HG03095 (cell line): ENCODE measurements around the gene OR5V1.
"Not testable (repeated sequence)": the region's sequence is repeated elsewhere in the genome, so short reads cannot be mapped to it uniquely, and the experiment has no call there.

Experiments used
- ATAC-seq: cut with Tn5 transposase; IDR thresholded peaks from one replicate; pipeline ENCODE4 v1.9.1; 2021; ENCODE audit warnings: moderate library complexity; ENCODE audit not compliant: unreplicated experiment

Gene OR5V1

DNA sequence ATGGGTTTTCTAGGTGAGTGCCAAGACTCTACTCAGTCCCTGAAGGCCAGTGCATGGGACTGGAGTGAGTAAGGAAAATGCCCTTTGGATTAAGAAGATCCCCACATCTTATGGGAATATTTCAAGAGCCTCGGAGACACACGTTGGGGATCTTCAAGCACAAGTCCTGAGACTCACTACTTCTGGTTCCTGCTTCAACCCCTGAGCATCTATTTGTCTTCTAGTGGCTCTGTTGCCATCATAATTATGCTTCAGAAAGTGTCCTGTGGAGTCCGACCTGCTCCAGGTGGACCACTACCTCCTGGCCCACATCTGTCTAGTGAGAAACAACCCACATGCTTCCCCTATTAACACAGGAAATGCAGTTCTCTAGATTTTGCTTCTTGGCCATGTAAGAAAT, at the start of gene OR5V1:
Gene OR5V1 (minus strand): TSS at position 101 of the 400 bp plus-strand sequence. CDS start 12,670 bp downstream, outside the sequence.
- ATAC-seq, result no peak

DNA sequence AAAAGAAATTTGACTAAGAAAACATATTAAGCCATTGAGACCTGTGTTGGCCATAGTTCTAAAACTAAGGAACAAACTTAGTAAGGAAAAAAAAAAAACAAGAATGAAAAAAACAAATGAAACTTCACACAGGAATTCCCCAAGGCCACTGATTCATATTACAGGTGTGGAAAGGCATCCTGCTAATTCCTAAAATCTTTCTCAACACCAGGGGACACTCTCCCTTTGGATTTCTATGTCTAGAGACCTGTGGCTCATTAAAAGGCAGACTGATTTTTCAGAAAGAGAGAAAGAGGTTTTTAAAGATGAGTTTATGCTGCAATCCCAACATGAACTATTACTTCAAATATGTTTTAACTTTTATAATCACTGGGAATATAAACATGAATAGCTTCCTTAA, 45.9 kb upstream of the OR5V1 start, which contains the start of gene OR12D1:
Gene OR12D1 (plus strand): TSS at position 341 of the 400 bp plus-strand sequence.
- ATAC-seq, result no peak

DNA sequence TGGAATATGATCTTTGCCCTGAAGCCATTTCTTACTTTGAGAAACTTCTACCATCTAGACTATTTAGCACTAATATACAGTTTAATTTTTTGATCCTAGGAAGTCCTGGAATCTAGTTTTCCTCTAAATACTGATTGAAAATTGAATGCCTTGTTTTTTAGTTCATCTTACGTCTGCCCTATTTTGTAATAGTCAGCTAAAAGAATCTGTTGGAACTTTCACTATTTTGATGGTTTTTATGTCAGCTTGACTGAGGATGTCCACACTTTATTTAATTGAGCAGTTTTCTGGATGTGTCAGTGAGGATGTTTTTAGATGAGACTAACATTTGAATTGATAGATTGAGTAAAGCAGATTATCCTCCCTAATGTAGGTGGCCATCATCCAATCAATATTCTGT, 35.1 kb upstream of the OR5V1 start:
- ATAC-seq, result no peak

DNA sequence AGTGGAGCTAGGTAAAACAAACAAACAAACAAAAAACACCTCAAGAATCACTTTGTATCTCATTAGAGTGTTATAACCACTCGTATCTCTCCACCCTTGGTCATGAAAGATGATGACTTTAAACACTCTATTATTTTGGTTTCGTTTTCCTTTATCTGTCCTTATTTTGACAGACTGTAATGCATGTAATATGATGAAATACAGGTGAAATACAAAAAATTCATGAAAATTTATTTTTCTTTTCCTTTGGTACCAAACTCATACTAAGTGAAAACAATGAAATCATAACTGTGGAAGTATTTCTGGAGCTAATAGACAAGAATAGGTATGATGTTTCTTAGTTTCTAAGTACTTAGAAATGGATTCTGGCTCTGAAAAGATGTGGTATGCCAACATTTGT, 30.9 kb upstream of the OR5V1 start:
- ATAC-seq, result no peak

DNA sequence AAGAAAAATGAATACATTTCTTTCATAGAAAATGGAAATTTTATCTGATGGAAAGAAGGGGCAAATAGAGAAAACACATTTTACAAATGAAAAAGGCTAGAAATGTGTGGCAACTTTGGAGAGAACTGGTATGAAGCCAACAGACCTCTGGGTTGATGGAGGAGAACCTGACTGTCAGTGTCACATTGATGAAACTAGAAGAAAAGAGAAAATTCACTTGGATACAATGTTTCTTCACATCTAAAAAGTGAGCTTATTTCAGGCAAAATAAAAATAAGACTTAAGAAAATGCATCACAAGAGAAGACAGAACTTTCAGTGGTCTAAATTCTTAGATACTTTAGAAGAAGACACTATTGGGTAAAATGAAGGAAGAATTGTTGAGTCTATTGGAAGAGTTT, 26.7 kb upstream of the OR5V1 start, which contains the start of gene OR12D2:
Gene OR12D2 (plus strand): TSS at position 301 of the 400 bp plus-strand sequence. CDS start 1,069 bp downstream, outside the sequence.
- no peak for ATAC-seq

DNA sequence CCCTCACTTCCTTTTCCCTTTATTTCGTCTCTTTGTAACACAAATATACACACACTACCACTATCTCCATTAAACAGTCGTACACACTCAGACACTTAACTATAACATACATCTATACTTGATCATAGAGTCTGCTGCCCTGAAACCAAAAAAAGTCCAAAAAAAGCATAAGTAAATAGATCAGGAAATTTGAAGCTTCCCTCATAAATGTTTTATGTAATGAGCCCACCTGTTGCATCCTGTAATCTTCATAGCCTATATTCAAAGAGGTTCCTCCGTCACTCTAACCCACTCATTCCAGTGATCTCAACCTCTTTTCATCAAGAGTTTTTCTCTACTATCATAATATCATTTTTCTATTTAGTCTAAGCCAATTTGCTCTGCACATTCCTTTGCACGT, 19.9 kb upstream of the OR5V1 start:
- no peak for ATAC-seq

DNA sequence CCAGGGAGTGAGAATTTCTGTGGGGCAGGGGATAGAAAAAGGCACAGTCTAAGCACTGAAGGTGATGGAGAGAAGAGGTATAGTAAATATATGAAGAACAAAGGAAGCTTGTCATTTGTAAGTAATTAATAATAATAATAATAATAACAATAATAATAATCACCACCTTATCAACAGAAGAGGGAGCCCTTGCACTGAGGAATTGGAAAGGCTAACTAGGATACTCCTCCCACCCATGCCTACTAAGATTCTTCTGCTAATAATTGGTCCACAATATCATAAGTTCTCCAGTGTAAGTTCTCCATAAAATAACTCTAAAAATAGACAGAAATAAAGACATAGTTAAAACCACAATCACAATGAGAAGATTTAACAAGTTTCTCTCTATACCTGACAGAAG, 7.3 kb upstream of the OR5V1 start:
- ATAC-seq, result no peak

DNA sequence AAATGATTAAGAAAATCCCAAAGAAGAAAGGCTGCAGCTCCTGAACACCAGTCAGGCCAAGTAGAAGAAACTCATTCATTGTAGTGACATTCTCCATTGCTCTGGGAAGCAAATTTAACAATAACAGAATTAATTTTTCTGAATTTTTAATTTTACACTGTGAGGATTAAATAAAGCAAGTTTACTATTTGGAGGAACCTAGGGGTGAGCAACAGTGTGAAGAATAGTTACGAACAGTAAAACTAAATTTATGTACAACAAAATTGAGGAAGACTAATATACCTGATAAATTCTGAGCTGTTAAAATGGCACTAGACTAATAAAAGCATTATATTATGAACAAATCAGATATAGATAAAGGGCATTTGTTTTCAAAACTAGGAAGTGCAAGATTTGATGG, 6.5 kb upstream of the OR5V1 start, which contains the start of gene OR12D3:
Gene OR12D3 (minus strand): TSS at position 101 of the 400 bp plus-strand sequence. CDS start 4 bp downstream, at position 97.
- no peak for ATAC-seq

DNA sequence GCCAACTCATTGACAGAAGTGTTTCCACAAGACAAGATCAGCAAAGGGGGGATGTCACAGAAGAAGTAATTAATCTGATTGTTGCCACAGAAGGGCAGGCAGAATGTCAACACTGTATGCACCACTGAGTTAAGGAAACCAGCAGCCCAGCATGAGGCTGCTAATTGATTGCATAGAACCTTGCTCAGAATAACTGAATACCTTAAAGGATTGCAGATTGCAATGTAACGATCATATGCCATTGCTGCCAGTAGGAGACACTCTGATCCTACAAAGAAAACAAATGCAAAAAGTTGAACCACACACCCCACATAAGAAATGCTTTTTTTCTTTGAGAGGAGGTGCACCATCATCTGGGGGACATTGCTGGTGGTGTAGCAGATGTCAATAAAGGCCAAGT, 13.1 kb downstream of the OR5V1 start:
- no peak for ATAC-seq

DNA sequence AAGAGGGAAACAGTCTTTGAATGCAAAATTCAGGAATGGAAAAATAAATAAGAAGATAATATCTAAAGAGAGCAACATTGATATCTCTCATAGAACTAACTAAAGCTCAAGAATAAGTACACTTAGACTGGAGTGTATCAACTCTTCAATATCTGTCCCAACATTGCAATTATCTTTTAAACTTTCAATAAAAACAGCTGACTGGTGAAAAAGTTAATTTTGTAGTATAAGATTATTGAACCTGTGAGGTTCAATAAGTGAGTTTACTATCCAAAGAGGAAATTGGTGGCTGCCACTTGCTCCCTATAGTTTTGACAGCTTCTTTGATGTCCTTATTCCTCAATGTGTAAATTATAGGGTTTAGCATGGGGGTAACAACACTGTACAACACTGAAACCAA, 13.7 kb downstream of the OR5V1 start:
- ATAC-seq, result no peak

DNA sequence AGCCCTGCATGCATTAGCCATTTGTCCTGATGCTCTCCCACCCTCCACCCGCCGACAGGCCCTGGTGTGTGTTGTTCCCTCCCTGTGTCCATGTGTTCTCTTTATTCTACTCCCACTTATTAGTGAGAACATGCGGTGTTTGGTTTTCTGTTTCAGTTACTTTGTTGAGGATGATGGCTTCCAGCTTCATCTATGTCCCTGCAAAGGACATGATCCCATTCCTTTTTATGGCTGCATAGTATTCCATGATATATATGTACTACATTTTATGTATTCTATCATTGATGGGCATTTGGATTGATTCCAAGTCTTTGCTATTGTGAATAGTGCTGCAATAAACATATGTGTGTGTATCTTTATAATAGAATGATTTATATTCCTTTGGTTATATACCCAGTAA, 19.3 kb downstream of the OR5V1 start:
- ATAC-seq, result not testable (repeated sequence)

DNA sequence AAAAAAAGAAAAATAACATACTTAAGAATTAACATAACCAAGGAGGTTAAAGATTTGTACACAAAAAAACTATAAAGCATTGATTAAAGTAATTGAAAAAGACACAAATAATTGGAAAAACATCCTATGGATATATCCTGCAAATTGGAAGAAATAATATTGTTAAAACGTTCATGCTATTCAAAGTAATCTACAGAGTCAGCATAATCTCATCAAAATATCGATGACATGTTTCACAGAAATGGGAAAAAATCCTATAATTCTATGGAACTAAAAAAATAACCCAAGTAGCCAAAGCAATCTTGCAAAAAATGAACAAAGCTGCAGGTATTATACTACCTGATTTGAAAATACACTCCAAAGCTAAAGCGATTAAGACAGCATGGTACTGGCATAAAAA, 23.3 kb downstream of the OR5V1 start:
- ATAC-seq, result no peak

DNA sequence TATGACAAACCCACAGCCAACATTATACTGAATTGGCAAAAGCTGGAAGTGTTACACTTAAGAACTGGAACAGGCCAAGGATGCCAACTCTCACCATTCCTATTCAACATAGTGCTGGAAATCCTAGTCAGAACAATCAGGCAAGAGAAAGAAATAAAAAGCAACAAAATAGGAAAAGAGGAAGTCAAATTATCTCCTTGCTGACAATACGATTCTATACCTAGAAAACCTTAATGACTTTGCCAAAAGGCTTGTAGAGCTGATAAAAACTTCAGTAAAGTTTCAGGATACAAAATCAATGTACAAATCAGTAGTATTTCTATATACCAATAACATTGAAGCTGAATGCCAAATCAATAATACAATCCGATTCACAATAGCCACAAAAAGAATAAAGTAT, 32.4 kb downstream of the OR5V1 start:
- no peak for ATAC-seq

DNA sequence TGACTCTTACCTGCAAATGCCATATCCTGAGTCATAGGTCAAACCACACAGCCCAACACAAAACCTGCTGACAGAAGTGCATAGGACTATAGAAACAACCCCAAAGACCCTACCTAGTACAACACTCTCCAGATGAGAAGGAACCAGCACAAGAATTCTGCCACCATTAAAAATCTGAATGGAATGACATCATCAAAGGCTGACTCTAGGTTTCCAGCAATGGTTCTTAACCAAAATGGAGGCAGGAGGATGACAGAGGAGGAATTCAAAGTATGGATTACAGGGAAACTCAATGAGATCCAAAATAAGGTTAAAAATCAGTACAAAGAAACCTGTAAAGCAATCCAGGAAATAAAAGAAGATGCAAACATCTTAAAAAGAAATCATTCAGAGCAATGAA, 36.0 kb downstream of the OR5V1 start:
- ATAC-seq, result no peak

DNA sequence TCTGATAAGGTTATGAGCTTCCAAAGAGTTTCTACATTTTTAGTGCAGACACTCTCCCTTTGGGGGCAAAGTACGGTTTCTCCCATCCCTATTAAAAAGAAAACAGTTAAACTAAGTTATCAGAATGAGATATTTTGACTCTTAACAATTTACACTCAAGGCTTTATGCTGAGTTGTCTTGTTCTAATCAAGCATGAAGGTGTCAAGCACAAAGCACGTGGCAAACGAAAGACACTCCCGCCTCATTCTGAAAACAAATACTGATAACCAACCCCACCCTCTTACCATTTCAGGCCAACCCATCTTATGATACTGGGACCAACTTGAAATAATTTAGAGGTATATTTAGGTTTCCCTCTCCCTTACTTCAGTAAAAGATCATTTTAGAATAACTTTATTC, 42.9 kb downstream of the OR5V1 start:
- ATAC-seq, result no peak

DNA sequence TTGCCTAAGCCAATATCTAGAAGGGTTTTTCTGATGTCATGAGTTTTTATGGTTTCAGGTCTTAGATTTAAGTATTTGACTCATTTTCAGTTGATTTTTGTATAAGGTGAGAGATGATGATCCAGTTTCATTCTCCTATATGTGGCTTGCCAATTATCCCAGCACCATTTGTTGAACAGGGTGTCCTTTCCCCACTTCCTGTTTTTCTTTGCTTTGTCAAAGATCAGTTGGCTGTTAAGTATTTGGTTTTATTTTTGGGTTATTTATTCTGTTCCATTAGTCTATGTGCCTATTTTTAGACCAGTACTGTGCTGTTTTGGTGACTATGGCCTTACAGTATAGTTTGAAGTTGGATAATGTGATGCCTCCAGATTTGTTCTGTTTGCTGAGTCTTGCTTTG, 45.3 kb downstream of the OR5V1 start:
- not testable (repeated sequence) for ATAC-seq

DNA sequence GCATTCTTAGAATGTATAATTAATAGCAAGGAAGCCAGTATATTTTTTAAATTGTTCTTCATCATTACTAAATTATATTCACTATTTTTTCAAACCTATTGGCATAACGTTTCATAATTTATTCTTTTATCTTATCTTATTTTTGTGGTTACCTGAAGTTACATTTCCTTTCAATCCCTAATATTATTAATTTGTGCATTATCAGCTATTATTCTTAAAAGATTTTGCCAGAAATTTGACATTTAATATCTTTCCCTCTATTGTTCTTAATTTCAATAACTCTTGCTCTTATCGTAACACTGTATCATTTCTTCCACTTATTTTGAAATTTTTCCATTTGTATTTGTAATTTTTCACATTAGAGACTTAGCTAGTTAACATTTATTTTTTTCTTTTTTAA, 48.7 kb downstream of the OR5V1 start:
- no peak for ATAC-seq
